Hepatic stellate cell (primary cell): ENCODE results near the gene RPH3AL.

Source experiments
- DNase-seq: peaks from one replicate; pipeline ENCODE4 v3.0.0; 2011; ENCODE audit warnings: low spot score

Gene RPH3AL

DNA sequence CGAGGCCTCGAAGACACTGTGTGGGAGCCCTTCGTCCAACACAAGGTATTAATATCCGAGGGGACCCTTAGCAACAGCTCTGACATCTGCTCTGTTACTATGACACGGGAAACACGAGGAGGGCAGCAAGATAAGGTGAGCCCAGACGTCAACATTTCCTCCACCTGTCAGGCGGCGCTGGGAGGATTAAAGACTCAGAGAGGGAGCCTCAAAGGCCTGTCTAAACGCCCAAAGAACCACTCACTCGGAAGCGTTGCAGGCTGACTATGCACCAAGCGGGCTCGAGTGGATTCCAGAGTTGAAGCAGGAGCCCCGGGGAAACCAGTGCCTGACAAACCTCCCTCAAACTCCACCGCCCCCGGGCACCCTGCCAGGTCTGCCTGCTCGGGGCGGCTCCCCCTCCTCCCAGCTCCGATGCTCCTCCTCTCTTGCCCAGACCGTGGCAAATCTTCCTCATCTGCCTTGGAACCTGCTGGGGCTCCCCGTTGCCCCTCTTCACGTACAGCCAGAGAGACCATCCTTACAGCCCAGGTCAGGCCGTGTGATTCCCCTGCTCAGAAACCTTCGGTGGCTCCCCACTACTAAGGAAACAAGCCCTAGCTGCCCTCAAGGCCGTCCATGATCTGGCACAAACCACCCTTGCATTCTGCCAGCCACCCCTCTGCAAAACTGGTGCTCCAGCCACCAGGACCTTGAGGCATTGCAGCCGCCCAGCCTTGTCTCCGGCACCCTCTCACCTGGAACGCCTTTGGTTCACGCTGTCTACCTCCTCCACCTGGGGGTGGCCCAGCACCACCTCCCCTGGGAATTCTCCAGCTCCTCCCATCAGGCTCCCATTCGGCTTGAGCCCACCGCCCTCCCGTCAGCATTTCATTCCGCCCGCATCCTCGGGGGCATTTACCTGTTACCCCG, 16.2 kb downstream of the RPH3AL start:
- DNase-seq = no peak

DNA sequence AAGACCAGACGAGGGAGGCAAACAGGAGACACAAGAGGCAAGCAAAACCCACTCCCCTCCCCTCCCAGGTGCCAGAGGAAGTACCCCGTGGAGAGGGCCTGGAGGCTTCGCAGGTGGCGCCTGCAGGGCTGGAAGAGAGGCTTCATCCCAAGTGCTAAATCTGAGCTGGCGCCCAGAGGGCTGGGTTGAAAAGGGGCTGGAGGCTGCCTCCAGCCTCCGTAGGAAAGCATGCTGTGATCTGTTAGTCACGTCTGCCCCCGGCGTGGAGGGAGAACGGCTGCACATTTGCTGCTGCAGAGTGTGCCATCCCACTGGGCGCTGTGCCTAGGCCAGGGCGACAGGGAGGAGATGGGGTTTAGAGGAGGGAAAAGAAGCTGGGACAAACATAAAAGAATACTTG, 16.9 kb downstream of the RPH3AL start:
- no peak for DNase-seq

DNA sequence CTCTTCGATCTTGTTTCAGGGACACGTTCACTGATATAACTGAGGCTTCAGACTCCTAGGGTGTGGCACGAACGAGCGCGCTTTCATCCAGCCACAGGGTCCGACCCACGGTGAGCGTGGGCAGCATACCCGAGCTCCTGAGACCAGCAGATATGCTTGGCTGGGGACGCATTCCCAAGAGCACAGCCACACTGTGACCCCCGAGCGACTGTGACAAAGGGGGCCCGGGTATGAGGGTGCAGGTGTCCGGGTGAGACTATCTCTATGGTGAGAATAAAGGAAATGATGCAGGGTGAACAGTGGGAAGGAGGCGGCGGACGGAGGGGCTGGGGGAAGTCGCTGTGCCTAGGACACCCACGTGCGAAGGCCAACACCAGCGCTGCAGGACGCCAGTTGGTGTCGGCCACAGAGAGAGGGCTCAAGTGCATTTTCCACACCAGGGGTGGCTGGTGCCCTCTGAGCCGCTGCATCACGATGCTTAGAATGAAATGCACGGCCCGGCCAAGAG, 17.6 kb downstream of the RPH3AL start:
- no peak for DNase-seq

DNA sequence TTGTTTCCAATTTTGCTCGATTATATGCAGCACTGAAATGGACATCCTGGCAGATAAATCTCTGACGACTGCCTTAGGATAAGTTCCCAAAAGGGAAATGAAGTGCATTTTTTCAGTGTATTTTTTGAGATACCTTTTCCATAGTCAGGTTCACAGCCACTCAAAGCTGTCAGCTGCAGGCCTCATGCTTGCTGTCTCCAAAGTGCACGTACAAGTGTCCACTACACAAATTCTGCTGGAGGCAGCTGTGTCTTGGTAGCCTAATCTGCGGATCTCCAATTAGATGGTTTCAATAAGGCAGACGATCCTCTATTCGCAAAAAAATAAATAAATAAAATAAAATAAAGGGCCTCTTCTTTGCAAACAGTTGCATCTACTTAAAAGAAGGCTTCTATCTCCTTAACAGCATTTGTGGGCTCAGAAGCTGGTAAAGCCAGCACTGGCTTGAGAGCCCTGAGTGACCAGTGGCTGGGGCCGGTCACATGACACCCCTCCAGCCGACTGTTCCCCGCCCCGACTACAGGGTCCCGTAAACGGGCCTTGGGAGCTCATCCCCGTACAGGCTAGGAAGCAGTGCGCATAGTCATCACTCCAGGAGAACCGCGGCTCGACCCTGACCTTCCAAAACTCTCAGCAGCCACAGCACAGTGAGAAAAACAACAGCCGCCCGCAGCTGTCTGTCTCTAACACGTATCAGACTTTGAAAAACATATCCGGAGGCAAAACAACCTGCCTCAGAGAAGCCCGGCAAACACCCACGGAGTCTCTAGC, 18.8 kb downstream of the RPH3AL start:
- DNase-seq = peak; percentile 77

DNA sequence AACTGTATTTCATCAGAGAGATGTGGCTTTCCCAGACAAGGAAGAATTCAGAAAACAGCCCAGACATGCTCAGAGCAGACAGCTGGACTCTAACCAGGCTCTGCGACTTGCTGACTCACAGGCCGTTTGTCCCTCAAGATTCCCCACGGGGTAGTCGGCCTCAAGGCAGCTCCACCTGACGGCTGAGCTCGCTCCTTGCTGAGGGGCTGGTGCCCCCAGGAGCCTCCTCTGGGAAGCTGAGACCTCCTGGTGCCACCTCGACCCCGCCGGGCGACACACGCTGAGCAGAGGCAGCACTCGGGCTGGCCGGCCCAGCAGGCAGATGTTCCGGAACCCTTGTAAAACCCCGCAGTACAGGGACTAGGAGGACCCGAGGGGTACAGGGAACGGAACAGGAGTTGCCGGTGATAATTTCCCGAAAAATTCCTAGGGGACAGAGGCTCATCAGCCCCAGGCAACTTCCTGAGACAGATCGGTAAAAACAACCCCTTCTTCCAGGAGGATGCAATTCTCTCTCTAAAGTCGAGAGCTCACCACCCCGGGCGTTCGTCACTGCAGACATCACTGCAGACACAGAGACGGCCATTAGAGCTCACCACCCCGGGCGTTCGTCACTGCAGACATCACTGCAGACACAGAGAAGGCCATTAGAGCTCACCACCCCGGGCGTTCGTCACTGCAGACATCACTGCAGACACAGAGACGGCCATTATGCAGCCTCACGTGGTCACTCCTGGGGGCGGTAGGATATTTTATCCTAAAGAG, 19.9 kb downstream of the RPH3AL start:
- DNase-seq = no peak

DNA sequence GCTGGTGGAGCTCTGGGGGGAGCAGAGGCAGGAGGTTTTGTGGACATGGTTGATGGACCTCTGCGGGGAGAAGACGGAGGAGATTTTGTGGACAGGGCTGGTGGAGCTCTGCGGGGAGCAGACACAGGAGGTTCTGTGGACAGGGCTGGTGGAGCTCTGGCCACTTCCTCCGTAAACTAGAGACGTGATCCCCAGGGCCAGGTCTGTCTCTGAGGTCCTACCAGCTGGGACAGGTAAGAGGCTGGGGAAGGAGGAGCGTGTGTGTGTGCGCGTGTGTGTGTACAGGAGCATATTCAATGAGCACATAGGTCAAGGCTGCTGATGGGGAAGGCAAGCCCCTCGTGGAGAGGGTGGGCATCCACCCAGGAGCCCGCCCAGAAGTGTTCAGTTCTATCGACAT, 20.6 kb downstream of the RPH3AL start:
- no peak for DNase-seq

DNA sequence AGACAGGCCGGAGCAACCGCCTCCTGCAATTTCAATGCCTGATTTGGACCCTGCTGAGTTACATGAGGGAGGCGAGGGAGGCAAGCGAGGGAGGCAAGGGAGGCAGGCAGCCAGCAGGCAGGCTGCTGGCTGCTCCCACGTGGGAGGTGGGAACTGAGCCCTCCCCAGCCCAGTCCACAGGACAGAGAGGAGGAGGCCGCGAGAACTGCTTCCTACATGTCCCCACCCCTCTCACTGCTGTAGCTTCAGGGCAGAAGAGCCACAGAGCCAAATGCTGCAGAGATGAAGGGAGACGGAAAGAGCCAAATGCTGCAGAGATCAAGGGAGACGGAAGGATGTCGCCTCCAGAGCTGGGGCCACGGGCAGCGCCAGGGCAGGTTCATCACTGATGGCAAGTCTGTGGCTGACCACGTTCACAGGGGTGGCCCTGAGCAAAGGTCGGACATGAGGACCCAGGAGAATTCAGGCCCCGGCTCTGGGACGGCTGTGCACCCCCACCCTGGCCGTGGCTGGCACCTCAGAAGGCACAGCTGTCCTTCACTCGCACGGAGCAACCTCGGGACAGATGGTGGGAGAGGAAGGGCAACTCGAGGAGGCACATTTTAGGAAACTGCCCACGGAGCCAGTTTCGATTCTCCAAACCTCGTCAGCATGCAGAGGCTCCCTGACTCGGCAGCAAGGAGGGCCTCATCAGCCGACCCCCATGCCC, 21.5 kb downstream of the RPH3AL start:
- no peak for DNase-seq

DNA sequence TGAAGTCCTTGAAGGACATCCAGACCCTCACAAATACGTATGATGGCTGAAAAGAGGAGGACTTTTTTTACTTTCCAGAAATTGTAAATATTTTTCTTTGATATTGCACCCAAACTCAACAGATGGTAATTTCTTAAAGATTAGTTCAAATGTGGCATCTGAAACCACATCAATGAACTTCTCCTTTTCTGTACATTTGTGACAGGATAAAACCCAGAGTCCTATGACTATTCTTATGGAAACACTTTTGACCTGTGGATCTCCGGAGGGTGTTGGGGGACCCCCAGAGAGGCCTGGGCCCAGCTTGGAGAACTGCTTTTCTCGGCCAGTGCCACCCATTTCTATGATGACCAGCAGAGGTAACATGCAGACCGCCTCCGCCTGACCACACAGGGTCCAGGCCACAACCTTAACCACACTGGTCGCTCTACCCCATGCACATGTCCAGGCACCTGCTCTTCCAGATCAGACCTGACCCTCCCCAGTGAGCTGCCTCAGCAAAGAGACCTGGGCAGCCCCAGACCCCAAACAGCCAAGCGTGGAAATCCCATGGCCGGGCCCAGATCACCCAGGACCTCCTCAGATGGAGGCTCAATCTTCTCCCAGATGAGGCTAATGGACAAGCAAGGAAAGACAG, 22.7 kb downstream of the RPH3AL start:
- DNase-seq = no peak

DNA sequence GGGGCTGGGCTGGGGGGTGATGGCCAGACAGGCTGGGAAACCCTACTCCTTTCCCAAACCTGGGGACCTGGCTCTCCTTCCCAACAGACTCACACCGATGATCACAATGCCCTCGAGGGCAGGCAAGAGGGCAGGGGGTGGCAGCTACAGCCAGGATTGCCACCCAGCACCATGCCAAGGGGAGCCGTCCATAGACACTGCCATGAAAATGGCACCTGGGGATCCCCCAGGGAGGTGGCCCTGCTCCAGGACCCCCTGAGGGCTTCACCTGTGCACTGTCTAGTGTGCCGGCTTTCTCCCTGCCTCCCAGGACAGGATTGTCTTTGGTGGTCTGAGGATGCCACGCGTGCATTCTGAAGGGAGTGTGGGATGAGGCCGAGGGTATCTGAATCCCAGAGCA, 24.6 kb downstream of the RPH3AL start:
- DNase-seq = no peak

DNA sequence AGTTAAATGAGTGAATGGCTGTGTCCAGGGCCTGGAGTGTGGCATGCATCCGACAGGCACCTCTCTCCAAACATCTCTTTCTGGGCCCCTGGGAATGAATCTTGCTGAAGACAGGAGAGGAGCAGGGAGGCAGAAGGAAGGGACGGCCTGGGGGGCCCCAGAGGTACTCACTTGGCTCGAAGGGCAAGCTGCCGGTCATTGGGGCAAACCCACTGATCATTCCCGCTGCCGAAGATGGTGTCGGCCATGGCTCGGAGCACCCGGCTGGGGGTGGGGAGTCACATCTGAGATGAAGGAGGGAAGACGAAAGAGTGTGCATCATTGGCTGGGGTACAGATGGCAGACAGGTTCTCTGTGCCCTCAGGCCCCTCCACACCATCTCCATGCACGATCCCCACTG, 25.3 kb downstream of the RPH3AL start:
- DNase-seq = no peak

DNA sequence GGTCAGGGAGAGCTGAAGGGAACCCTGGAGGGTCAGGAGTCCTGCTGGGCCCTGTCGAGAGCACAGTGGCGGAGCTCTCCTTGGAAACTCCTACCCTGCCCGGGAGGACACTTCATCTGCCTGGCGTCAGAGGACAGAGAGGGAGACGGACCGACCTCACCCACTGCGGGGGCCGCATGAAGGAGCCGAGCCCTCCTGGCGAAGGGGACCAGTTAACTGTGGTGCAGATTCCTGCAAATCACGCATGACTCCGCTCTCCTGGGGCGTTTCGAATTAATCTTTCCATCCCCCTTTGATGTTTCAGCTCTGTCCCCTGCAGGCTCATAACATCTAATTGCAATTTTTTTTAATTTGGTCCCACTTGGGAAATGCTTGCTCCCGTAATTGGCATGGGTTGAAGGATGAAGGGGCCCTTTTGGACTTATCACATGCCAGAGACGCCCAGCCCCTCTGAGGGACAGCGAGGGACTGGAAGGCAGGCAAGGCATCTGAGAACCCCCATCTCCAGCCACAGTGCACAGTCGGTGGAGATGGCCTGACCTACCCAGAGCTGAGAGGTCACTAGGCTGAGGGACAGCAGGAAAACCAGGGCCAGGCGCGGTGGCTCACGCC, 26.5 kb downstream of the RPH3AL start:
- no peak for DNase-seq

DNA sequence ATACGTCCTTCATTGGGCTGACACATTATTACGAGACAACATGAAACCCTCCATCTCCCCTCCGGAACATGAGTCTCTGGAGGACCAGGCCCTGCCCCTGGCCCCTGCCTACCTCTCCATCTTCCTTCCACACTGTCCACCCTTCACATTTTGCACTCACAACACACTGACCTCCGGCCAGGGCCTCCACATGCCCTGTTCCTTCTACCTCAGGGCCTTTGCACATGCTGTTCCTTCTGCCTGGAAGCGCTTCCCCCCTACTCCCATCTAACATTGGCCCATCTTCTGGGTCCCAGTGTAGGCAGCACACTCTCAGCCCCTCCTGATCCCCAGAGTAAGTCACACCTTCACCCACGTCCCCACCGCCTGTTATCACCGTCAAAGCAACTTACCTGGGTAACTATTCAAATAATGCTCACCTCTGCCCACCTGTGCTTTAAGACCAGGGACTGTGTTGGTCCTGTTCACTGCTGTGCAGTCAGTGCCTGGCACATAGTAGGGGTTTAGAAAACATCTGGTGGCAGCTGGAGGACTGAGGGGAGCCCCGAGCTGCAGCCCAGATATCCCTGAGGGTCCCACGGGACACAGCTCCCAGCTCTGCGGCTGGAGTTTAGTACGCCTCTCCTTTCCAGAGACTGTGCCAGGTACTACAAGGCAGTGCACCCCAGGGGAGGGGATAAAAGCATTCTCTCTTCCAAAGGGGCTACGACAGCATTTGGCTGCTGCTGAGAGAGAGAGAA, 27.2 kb downstream of the RPH3AL start:
- no peak for DNase-seq

DNA sequence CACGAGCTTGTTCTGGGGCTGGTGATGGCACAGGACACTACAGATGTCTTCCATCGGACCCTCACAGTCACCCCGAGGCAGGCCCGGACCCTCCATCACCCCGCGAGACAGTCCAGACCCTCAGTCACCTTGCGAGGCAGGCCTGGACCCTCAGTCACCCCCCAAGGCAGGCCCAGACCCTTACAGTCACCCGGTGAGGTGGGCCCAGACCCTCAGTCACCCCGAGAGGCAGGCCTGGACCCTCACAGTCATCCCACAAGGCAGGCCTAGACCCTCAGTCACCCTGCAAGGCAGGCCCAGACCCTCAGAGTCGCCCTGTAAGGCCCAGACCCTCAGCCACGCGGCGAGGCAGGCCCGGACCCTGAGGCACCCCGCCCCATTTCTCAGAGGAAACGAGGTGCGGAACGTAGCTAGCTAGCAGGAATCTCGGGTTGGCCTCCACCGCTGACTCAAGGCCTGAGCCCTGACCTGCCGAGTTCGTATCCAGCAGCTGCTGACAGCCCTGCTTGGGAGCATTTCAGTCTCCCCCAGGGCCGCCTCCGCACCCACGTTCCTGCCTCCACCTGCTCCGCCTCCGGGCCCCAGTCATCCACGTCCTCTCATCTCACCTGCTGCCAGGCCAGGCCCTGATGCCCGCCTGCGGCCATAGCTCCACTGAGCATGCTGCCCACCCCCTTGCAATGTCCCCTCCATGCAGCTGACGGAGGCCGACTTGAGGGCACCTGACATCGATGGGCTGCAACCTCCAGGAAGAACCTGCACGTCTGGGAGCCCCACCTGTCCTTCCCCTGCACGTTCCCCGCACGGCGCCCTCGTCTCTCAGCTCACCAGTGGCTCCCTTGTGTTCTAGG, 28.7 kb downstream of the RPH3AL start:
- no peak for DNase-seq

DNA sequence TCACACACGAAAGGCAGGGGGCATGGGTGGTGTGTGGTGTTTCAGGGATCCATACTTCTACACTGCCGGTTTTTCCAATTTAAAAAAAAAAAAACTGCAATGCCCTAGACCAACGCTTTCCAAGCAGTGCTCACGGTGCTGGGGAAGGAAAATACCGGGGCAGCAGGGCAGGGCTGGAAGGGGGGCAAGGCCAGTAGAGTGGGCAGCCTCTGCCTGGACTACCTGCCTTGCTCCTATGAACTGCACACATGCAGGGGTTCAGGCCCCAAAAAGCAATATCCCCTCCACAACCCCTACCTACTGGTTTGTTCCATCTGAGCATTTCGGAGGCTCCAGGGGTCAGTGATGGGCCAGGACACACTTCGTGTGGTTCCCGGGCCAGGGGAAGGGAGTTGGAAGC, 29.4 kb downstream of the RPH3AL start:
- DNase-seq = no peak

DNA sequence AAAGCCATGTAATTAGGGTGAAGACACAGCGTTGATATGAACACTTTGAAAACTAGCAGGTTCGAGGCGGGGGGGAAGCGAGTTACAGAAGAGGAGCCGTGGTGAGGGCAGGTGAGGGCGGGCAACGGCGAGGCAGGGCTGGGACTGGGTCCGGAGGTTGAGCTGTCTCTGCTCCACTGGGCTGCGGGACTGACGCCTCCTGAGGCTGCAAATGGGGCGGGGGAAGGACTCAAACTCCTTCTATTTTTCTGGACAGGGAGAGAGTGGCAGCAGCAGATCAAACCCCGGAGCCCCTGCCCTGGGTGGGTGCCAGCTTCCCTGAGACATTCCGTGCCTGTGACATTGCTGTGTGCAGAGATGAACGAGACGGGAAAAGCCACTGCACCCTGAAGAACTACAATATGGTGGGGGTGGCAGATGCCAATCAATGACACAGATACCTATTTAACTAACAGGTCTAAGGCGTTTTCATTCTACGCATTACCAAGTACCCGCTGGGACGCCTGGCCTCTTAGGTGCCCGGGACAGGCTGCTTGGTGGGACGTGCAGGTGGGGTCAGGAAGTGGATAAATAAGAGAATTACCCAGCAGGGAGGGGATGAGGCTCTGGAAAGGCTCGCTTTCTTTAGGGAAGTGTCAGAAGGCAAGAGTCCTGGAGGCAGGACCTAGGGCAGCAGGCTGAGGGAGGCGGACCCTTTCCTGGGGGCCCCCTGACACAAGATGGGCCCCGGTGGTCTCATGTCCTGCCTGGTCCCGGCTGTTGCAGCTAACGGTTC, 30.4 kb downstream of the RPH3AL start:
- DNase-seq = no peak

DNA sequence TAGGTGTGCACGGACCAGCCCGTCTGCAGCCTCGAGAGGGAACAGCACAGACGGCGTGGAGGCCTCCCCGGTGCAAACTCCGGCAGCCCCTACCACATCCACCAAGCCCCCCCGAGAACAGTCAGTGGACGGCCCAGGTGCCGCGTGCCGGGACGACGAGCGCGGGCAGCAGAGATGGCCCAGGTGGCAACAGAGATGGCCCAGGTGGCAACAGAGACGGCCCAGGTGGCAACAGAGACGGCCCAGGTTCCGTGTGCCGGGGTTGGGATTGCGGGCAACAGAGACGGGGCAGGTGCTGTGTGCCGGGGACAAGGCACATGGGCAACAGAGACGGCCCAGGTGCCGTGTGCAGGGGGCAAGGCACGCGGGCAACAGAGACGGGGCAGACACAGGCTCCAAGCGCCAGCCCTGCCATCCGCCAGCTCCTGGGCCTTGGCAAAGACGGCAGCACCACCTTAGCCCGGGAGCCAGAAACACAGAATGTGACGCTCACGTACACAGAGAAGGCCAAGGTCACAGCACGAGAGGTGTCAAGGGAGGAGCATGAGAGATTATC, 31.1 kb downstream of the RPH3AL start:
- DNase-seq = no peak

DNA sequence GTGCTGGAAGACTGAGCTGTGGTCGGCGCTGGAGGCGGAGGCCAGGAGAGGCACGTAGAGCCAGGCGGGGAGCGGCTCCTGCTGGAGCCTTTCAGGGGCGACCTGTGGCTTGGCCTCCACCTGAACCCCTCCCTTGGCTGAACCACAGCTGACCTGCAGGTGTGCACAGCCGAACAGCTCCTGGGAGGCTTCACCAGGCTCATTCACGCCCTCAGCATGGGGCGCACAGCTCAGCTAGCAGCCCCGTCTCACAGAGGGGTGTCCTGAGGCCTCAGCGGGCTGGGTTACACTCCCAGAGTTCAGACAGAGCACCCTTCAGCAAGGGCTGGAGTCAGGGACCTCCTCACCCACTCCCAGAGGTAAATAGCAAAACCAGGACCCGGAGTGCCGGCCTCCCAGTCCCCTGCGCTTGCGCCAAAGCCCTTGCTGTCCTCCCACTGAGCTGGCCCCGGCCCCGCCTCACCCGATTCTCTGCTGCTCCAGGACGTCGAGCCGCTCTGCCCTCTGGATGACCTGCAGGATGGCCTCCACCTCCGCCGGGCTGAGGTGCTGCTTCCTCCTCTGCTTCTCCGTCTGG, 31.7 kb downstream of the RPH3AL start:
- DNase-seq = no peak

DNA sequence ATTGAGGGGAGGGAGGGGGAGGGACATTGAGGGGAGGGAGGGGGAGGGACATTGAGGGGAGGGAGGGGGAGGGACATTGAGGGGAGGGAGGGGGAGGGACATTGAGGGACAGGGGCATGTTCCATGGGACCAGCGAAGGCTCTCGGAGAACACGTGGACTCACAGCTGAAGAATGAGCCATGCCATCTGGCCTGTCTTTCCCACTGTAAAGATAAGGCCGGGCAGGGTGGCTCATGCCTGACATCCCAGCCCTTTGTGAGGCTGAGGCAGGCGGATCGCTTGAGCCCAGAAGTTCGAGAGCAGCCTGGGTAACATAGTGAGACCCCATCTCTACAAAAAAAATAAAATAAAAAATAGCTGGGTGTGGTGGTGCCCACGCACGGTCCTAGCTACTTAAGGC, 32.5 kb downstream of the RPH3AL start:
- no peak for DNase-seq
